ENCODE measurements around the gene MYO3B. TPM values are rescaled to one million over a fixed set of nuclear protein-coding genes. Genes with fewer than 3 reads are reported as not detected.
A peak's percentile ranks its signal among the peaks of the same experiment; 100 is the strongest.

MYO3B gene
- total RNA-seq, 1 donor from 2014 or later = 27.3 TPM

DNA sequence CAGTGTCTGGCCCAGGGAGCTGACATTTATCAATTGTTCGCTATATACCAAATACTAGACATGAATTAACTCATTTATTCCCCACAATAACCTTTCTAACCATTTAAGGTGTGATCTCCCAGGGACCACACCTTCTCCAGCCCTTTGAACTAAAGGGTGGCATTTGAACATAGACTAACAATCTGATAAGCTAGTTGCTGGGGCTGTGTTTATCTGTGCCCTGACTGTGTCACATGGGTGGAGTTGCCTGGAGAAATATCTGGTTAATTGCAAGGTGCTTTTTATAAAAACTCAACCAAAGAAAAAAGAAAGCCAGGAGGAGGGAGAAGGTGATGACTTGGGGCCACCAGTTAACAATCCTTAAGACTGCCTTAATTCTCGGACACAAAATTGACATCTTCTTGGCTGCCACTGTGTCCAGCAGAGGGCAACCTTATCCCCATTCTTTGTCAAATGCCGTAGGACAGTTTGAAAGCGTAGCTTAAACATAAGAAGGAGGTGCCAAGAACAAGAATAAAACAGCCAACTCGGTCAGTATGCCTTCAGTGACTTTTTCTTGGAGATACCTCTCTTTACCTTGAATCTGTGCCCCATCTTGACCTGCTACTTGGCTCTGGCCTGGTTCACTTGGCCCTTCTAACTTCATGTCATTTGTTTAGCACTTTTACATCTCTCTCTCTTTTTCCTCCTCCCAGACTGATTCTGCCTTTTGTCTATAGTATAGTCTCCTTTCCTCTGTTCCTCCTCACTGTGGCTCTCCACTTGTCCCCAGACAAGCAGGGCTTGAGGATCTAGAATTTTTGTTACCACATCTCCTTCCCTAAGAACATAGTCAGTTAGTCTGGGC, 183.4 kb downstream of the MYO3B start:
- H4K20me1 ChIP-seq (ENCODE audit: low read depth) = no peaks in the 10 kb centered on the region
- peak overlapping the region; percentile 18 for H3K27ac Mint-ChIP-seq
- H3K36me3 Mint-ChIP-seq = no peaks in the 10 kb centered on the region
- H3K9me3 ChIP-seq (ENCODE audit: low read depth) = no peaks in the 10 kb centered on the region
- H3K4me3 ChIP-seq = peak overlapping the region; percentile 37
- peaks cover 6% of the 10 kb centered on the region for H3K27me3 Mint-ChIP-seq (ENCODE audit: insufficient read depth, low read depth)
- peak overlapping the region; percentile 97 for H3K27ac ChIP-seq
- H2AFZ ChIP-seq (replicated peaks) = no peak overlapping the region
- no peak overlapping the region for H3K9ac ChIP-seq
- H3K79me2 ChIP-seq (ENCODE audit: low read depth) = peaks cover 42% of the 10 kb centered on the region
- no peaks in the 10 kb centered on the region for H3K9me3 Mint-ChIP-seq
- peaks cover 44% of the 10 kb centered on the region for H3F3A ChIP-seq (ENCODE audit: low read depth)
- TF ChIP-seq, protein P1, sequence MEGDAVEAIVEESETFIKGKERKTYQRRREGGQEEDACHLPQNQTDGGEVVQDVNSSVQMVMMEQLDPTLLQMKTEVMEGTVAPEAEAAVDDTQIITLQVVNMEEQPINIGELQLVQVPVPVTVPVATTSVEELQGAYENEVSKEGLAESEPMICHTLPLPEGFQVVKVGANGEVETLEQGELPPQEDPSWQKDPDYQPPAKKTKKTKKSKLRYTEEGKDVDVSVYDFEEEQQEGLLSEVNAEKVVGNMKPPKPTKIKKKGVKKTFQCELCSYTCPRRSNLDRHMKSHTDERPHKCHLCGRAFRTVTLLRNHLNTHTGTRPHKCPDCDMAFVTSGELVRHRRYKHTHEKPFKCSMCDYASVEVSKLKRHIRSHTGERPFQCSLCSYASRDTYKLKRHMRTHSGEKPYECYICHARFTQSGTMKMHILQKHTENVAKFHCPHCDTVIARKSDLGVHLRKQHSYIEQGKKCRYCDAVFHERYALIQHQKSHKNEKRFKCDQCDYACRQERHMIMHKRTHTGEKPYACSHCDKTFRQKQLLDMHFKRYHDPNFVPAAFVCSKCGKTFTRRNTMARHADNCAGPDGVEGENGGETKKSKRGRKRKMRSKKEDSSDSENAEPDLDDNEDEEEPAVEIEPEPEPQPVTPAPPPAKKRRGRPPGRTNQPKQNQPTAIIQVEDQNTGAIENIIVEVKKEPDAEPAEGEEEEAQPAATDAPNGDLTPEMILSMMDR (IDR thresholded peaks at IDR 0.05) = peak; percentile 84
- no peak for TF ChIP-seq EZH2phosphoT487 (IDR thresholded peaks at IDR 0.05)
- peak overlapping the region; percentile 73 for H3K4me2 ChIP-seq
- H3K4me1 Mint-ChIP-seq = peaks cover 54% of the 10 kb centered on the region
- H3K36me3 ChIP-seq = no peaks in the 10 kb centered on the region
- H3K4me1 ChIP-seq = peaks cover 79% of the 10 kb centered on the region
- no peaks in the 10 kb centered on the region for H3K27me3 ChIP-seq
- peak overlapping the region; percentile 42 for H3K4me3 Mint-ChIP-seq
- DNase-seq (ENCODE audit: low spot score) = peak; percentile 71

DNA sequence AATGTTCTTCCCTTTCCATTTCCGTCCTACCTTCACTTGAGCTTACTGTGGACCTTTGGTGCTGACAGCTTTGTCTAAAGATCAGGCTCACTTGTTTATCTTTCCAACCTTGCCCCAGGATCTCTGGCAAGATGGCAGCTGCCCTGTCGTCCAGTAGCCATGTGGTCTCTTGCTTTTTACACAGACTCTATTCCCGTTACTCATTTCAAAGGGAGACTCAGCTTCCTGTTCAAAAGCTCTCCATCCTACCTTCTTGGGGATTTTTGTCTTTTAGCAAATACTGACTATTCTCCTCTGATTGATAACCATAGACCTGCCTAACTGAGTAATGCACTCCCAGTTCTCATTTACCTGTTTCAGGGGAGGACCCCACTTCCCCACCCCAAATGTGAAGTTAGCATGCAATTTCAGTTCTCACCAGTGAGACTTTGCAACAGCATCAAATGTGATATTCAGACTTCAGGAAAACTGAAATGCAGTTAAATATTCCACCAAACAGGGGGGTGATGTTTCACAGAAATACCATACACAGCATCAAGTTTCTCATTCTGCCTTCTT, 184.4 kb downstream of the MYO3B start:
- Histone ChIP-seq H3K4me1 (peaks cover 87% of the 10 kb centered on the region), H4K20me1 (ENCODE audit: low read depth) (no peaks in the 10 kb centered on the region), H3K4me2 (peak overlapping the region; percentile 73), H3K4me3 (peak overlapping the region; percentile 37), H3K79me2 (ENCODE audit: low read depth) (peaks cover 42% of the 10 kb centered on the region), H3K27ac (peak overlapping the region; percentile 97), H2AFZ (replicated peaks) (no peak overlapping the region), H3F3A (ENCODE audit: low read depth) (peaks cover 37% of the 10 kb centered on the region), H3K9ac (no peak overlapping the region), H3K36me3 (no peaks in the 10 kb centered on the region), H3K9me3 (ENCODE audit: low read depth) (no peaks in the 10 kb centered on the region), H3K27me3 (no peaks in the 10 kb centered on the region)
- no peak for DNase-seq (ENCODE audit: low spot score)
- Mint-ChIP-seq H3K36me3 (no peaks in the 10 kb centered on the region), H3K4me1 (peaks cover 54% of the 10 kb centered on the region), H3K9me3 (no peaks in the 10 kb centered on the region), H3K27me3 (ENCODE audit: insufficient read depth, low read depth) (peaks cover 8% of the 10 kb centered on the region), H3K27ac (no peak overlapping the region), H3K4me3 (no peak overlapping the region)
- TF ChIP-seq EZH2 (IDR thresholded peaks at IDR 0.05) = no peak

DNA sequence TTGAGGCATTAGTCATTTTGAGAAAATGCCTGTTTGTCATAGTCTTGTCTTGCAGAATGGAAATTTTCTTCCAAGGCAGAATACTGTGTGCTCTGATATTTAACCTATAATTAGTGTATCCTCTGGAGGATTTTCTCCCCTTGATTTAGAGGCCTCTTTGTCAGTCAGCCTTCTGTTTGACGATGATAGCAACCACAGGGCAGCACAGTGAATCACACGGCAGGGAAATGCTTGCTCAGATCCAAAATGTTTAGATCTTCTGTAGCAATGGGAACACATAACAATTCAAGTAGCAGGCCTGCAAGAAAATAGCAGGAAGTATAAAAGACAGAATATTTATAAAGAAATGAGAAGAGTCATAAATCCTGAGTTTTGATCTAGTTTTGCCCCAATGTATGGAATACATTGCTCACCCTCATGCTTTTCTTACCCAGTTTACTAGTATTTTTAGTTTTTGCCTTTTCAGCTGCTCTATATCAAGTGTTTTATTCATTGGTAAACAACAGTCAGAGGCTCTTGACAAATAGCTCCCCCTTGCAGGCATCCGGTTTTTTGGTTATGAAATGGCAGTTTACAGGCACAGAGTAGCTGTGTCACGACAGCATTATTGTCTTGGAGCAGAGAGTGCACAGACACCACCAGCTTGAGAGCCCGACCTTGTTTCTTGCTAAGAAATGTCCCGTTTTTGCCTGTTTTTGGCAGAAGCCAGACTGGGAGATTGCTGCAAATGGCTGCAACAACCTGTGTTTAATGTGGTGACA, 185.1 kb downstream of the MYO3B start:
- H3K27me3 ChIP-seq = no peaks in the 10 kb centered on the region
- H3K36me3 Mint-ChIP-seq = no peaks in the 10 kb centered on the region
- no peaks in the 10 kb centered on the region for H4K20me1 ChIP-seq (ENCODE audit: low read depth)
- TF ChIP-seq EZH2 (IDR thresholded peaks at IDR 0.05) (no peak), EZH2phosphoT487 (IDR thresholded peaks at IDR 0.05) (no peak)
- TF ChIP-seq, protein P1 (IDR thresholded peaks at IDR 0.05) = no peak
- no peaks in the 10 kb centered on the region for H3K36me3 ChIP-seq
- H3K79me2 ChIP-seq (ENCODE audit: low read depth) = peaks cover 42% of the 10 kb centered on the region
- H3K4me2 ChIP-seq = peak overlapping the region; percentile 73
- no peaks in the 10 kb centered on the region for H3K9me3 Mint-ChIP-seq
- no peak overlapping the region for H3K27ac ChIP-seq
- peaks cover 37% of the 10 kb centered on the region for H3F3A ChIP-seq (ENCODE audit: low read depth)
- no peak overlapping the region for H3K9ac ChIP-seq
- H3K4me1 Mint-ChIP-seq = peaks cover 55% of the 10 kb centered on the region
- H3K27ac Mint-ChIP-seq = no peak overlapping the region
- no peak overlapping the region for H2AFZ ChIP-seq (replicated peaks)
- H3K4me3 ChIP-seq = no peak overlapping the region
- DNase-seq (ENCODE audit: low spot score) = no peak
- H3K4me1 ChIP-seq = peaks cover 94% of the 10 kb centered on the region
- H3K4me3 Mint-ChIP-seq = no peak overlapping the region
- no peaks in the 10 kb centered on the region for H3K9me3 ChIP-seq (ENCODE audit: low read depth)
- H3K27me3 Mint-ChIP-seq (ENCODE audit: insufficient read depth, low read depth) = peaks cover 8% of the 10 kb centered on the region
